Duodenal mucosa (tissue), 2 donors: ENCODE data around the gene PDAP1.
"Not testable (repeated sequence)": the region's sequence is repeated elsewhere in the genome, so short reads cannot be mapped to it uniquely, and the experiment has no call there.

ENCODE experiments used
- H3K27ac ChIP-seq: one replicate; pipeline ENCODE4 v1.7.0; 2013; ENCODE audit warnings: low read depth, low read length
- H3K27me3 ChIP-seq, 2 donors: one replicate each; pipeline ENCODE4 v1.7.0; 2013; ENCODE audit warnings: low read length in 2 of 2, control low read depth in 1 of 2; ENCODE audit not compliant: insufficient read depth in 2 of 2, control insufficient read depth in 1 of 2
- H3K36me3 ChIP-seq, 2 donors: one replicate each; pipeline ENCODE4 v1.7.0; 2013; ENCODE audit warnings: low read length in 2 of 2, control low read depth in 1 of 2; ENCODE audit not compliant: insufficient read depth in 2 of 2, control insufficient read depth in 1 of 2
- H3K4me1 ChIP-seq, 2 donors: one replicate each; pipeline ENCODE4 v1.7.0; 2013; ENCODE audit warnings: low read length in 2 of 2, control low read depth in 1 of 2; ENCODE audit not compliant: insufficient read depth in 2 of 2, control insufficient read depth in 1 of 2
- H3K4me3 ChIP-seq, 2 donors: one replicate each; pipeline ENCODE4 v1.7.0; 2013; ENCODE audit warnings: low read length in 2 of 2, low read depth in 1 of 2
- H3K9ac ChIP-seq, 2 donors: one replicate each; pipeline ENCODE4 v1.7.0; 2013; ENCODE audit warnings: low read length in 2 of 2, low read depth in 1 of 2
- H3K9me3 ChIP-seq, 2 donors: one replicate each; pipeline ENCODE4 v1.7.0; 2013; ENCODE audit warnings: low read length in 2 of 2, control low read depth in 1 of 2; ENCODE audit not compliant: control insufficient read depth in 1 of 2

The PDAP1 gene

DNA sequence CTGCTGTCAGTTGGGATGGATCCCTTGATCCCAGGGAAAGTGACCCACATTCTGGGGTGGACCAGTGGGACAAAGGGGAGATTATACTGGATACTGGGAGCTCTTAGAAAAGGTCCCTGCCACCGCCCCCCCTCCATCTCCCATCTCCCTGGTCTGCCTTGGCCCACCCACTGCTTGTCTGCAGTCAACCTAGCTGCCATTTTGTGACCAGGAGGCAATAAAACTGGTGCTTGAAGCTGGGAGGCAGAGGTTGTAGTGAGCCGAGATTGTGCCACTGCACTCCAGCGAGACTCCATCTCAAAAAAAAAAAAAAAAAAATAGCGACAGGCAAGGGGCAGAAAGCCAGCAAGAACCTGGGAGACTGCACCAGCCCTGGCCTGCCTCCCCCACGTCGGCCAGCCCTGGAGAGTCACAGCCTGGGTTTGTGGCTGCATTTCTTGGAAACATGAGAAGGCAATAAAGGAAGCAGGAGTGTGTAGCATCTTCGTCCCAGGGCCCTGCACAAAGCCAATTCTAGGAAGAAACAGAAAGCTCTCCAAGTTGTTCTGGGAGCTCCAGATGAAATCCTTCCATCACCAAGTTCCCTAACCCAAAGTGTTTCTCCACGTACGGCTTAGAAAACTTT is 38.5 kb downstream of the PDAP1 start:
- no peak overlapping the region for H3K9ac ChIP-seq
- H3K36me3 ChIP-seq = peaks cover 12 to 21% of the 10 kb centered on the region in 2 donors
- no peaks in the 10 kb centered on the region for H3K9me3 ChIP-seq
- no peak overlapping the region for H3K27ac ChIP-seq
- H3K4me1 ChIP-seq = peaks cover 0 to 8% of the 10 kb centered on the region in 2 donors
- no peaks in the 10 kb centered on the region for H3K27me3 ChIP-seq
- no peak overlapping the region for H3K4me3 ChIP-seq

DNA sequence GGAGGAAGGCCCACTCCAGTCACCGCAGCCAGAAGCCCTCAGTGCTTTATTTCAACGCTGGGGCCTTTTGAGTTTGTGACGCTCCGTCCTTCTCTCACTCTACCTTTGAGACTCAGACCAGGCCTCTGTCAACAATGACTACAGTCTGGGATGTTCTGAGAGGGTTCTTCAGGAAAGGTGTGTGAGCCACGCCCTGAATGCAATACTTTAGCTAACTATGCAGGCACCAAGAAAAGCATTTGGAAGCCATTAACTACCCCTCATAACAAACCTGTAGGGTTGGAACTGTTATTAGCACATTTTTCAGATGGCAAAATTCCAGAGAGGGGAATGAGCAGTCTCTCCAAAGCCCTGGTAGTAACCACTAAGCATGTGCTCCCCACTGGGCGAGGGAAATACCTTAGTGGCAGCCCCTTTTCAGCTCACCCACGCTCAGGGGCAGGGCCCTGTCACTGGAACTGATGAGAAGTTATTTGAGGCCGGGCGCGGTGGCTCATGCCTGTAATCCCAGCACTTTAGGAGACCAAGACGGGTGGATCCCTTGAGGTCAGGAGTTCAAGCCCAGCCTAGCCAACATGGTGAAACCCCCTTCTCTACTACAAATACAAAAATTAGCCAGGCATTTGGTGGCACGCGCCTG is 39.5 kb downstream of the PDAP1 start:
- Histone ChIP-seq H3K4me1 (peaks cover 0 to 7% of the 10 kb centered on the region in 2 donors), H3K27me3 (no peaks in the 10 kb centered on the region), H3K27ac (no peak overlapping the region), H3K9ac (no peak overlapping the region), H3K36me3 (peaks cover 13 to 29% of the 10 kb centered on the region in 2 donors), H3K4me3 (no peak overlapping the region), H3K9me3 (no peaks in the 10 kb centered on the region)

GRCh38 chr7:99366646-99367045 is 41.8 kb downstream of the PDAP1 start:
- H3K36me3 ChIP-seq = peaks cover 25 to 46% of the 10 kb centered on the region in 2 donors
- H3K9me3 ChIP-seq = no peaks in the 10 kb centered on the region
- no peak overlapping the region for H3K4me3 ChIP-seq
- H3K27me3 ChIP-seq = no peaks in the 10 kb centered on the region
- H3K9ac ChIP-seq = no peak overlapping the region
- no peaks in the 10 kb centered on the region for H3K4me1 ChIP-seq
- no peak overlapping the region for H3K27ac ChIP-seq

GRCh38 chr7:99365318-99366141 is 42.9 kb downstream of the PDAP1 start:
- H3K36me3 ChIP-seq = peaks cover 25 to 57% of the 10 kb centered on the region in 2 donors
- no peak overlapping the region for H3K27ac ChIP-seq
- H3K9ac ChIP-seq = no peak overlapping the region
- H3K4me1 ChIP-seq = no peaks in the 10 kb centered on the region
- H3K27me3 ChIP-seq = no peaks in the 10 kb centered on the region
- no peak overlapping the region for H3K4me3 ChIP-seq
- H3K9me3 ChIP-seq = no peaks in the 10 kb centered on the region

GRCh38 chr7:99363286-99363685 is 45.1 kb downstream of the PDAP1 start:
- Histone ChIP-seq H3K36me3 (peaks cover 32 to 73% of the 10 kb centered on the region in 2 donors), H3K9ac (no peak overlapping the region), H3K4me3 (no peak overlapping the region), H3K9me3 (no peaks in the 10 kb centered on the region), H3K27me3 (no peaks in the 10 kb centered on the region), H3K27ac (no peak overlapping the region), H3K4me1 (no peaks in the 10 kb centered on the region)

DNA sequence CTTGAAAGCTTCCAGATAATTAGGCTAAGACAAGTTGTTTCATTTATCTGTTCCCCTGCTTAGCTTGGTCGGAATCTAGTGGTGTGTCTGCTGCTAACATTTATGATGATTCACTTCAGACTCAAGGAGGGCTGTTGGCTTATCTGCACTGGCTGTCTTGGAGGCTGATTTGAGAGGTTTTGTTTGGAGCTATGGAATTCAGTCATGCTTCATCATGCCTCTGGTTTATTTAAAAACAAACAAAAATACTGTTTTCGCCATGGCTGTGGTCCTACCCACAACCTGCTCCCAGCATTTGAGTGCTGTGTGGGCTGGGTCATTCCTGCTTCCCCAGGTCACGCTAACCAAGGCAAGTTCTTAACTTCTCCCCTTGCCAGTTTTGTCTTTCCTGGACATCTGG is 45.6 kb downstream of the PDAP1 start:
- Histone ChIP-seq H3K27me3 (no peaks in the 10 kb centered on the region), H3K4me1 (no peaks in the 10 kb centered on the region), H3K27ac (no peak overlapping the region), H3K9ac (no peak overlapping the region), H3K36me3 (peaks cover 37 to 77% of the 10 kb centered on the region in 2 donors), H3K4me3 (no peak overlapping the region), H3K9me3 (no peaks in the 10 kb centered on the region)

- Histone ChIP-seq H3K36me3 (peaks cover 35 to 75% of the 10 kb centered on the region in 2 donors), H3K9me3 (no peaks in the 10 kb centered on the region), H3K9ac (no peak overlapping the region), H3K4me1 (no peaks in the 10 kb centered on the region), H3K4me3 (no peak overlapping the region), H3K27me3 (no peaks in the 10 kb centered on the region), H3K27ac (no peak overlapping the region)
Observed at GRCh38 chr7:99359465-99360154, 48.8 kb downstream of the PDAP1 start.

DNA sequence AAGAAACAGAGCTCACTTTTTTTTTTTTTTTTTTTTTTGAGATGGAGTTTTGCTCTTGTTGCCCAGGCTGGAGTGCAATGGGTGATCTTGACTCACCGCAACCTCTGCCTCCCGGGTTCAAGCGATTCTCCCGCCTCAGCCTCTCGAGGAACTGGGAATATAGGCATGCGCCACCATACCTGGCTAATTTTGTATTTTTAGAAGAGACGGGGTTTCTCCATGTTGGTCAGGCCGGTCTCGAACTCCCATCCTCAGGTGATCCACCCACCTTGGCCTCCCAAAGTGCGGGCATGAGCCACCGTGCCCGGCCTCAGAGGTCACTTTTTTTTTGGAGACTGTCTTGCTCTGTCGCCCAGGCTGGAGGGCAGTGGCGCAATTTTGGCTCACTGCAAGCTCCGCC is 49.9 kb downstream of the PDAP1 start:
- not testable (repeated sequence) for H3K9ac ChIP-seq, H3K9me3 ChIP-seq, H3K27me3 ChIP-seq, H3K27ac ChIP-seq, H3K4me3 ChIP-seq, H3K4me1 ChIP-seq
- peaks cover 31 to 77% of the 10 kb centered on the region in 2 donors for H3K36me3 ChIP-seq

DNA sequence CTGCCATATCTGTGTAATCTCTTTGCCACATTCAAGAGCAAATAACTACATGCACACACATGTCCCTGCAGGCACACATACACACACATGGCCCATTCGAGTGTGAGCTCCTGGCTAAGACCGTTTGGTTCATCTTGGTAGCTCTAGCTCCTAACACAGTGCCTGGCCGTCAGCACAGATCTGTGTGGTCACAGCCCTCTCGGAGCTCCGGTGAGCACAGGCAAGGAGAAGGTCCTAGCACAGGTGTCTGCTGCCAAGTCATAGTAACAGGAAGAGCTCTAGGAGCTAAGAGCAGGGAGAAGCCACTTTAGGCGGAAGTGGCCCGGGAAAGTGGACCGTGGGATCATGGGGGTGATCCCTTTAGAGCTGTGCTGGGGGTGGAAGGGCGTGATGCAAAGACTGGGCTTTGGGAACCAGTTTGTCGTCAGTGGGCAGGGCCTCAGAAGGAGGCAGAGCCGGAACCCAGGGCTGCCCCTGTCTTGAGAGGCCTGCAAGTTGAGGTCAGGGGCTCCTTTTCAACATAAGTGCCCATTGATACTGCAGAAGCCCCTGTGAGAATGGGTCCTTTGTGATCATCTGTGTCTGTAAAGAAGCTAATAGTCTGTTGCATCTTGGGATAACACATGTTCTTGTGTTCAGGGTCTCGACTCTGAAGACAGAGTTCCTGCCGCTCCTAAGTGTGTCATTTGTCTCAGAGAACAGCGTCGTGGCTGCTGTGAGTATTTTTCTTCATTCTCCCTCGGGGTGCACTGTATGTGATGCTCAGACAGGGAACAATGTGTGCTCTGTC is 50.5 kb downstream of the PDAP1 start:
- no peaks in the 10 kb centered on the region for H3K4me1 ChIP-seq
- no peak overlapping the region for H3K4me3 ChIP-seq
- H3K9ac ChIP-seq = no peak overlapping the region
- H3K9me3 ChIP-seq = no peaks in the 10 kb centered on the region
- H3K36me3 ChIP-seq = peaks cover 26 to 71% of the 10 kb centered on the region in 2 donors
- no peaks in the 10 kb centered on the region for H3K27me3 ChIP-seq
- H3K27ac ChIP-seq = no peak overlapping the region
